Measurements from ENCODE around the gene WDR46. TPM values are rescaled to one million over a fixed set of nuclear protein-coding genes. Genes with fewer than 3 reads are reported as not detected.

Gene WDR46
- total and polyA plus RNA-seq, 2 of the 8 experiments (the other 6 are each of a cell fraction or from before 2014, with no cell fraction given): 69.7 to 91.0 TPM

DNA sequence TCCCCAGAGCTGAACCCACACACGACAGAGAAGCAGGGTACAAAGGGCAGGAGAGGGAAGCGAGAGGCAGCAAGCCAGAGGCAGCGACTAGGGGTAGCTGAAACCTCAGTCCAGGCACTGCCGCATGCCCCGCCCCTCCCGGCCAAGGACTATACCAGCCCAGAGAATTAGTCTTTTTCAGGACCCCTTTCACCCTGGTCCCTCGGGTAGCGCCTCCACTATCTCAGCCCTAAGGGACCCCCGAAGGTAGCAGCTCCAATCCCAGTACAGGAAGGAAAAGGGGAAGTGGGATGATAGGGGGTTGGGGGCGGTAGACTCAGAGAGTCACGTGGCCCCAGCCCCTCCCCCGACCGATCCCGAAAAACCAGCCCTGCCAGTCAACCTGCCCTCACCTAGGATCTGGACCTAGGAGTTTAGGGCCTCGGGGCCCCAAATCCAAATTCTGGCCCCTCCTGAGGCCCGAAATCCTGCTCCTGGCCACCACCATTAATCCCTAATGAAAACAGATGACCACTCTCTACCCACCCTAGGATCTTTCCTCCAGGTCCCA, 8.4 kb upstream of the WDR46 start:
- 3% methylated on average over 16 of the region's 16 CpGs; no CpG with 5 or more reads in 1 of the 2 experiments for WGBS, 2 experiments (ENCODE audit: extremely low coverage in 1 of 2, insufficient coverage in 1 of 2, insufficient read length in 1 of 2, insufficient replicate concordance in 2 of 2, low coverage in 1 of 2, low lambda C conversion rate in 2 of 2, missing lambda C conversion rate in 1 of 2)
- Histone ChIP-seq H3K27me3 (replicated peaks in 1 of 4; ENCODE audit: control insufficient read depth in 3 of 4, extremely low read depth in 1 of 4, insufficient read depth in 3 of 4, low read length in 3 of 4) (no peaks in the 10 kb centered on the region), H2BK15ac (ENCODE audit: low read length) (no peak overlapping the region), H2AFZ (ENCODE audit: low read length) (0 out of 2 replicates have a peak overlapping the region, but pooled peaks have one; percentile 71), H3K4ac (replicated peaks; ENCODE audit: insufficient read length, low read depth, low read length) (no peak overlapping the region), H2BK120ac (replicated peaks; ENCODE audit: low read depth, low read length) (no peak overlapping the region), H3K36me3 (ENCODE audit: control insufficient read depth in 2 of 4, insufficient read depth in 4 of 4, low read length in 3 of 4) (peaks cover 2 to 6% (median 3%) of the 10 kb centered on the region in 4 experiments; a peak in 5 of 8 replicates), H2BK12ac (ENCODE audit: low read depth, low read length) (0 out of 2 replicates have a peak overlapping the region, but pooled peaks have one; percentile 71), H3K56ac (replicated peaks; ENCODE audit: insufficient read length, low read depth, low read length) (peak overlapping the region; percentile 2), H3K4me3 (ENCODE audit: extremely low read depth in 1 of 4, insufficient read depth in 2 of 4, low read depth in 3 of 4, low read length in 4 of 4) (peak overlapping the region; percentile 69 to 91 (median 73)), H3K4me1 (replicated peaks in 1 of 4; ENCODE audit: control insufficient read depth in 3 of 4, insufficient read depth in 4 of 4, low read length in 3 of 4) (peaks cover 0 to 6% (median 4%) of the 10 kb centered on the region in 4 experiments; a peak in 6 of 7 replicates), H2BK20ac (ENCODE audit: low read length) (no peak overlapping the region), H3K9ac (replicated peaks in 1 of 4; ENCODE audit: extremely low read depth in 1 of 4, low read depth in 3 of 4, low read length in 3 of 4) (peak overlapping the region; percentile 54 to 72 (median 59)), H3K27ac (ENCODE audit: low read depth, low read length) (peak overlapping the region; percentile 79), H3K18ac (ENCODE audit: extremely low read depth, low read length) (peak overlapping the region; percentile 62), H3K9me3 (ENCODE audit: insufficient read depth in 2 of 2, low read depth in 1 of 2, low read length in 1 of 2) (no peaks in the 10 kb centered on the region), H4K5ac (ENCODE audit: insufficient read length, low read depth, low read length) (peak overlapping the region; percentile 55), H3K4me2 (ENCODE audit: insufficient read depth in 1 of 2, low read depth in 2 of 2, low read length in 2 of 2) (peak overlapping the region; percentile 34 to 98), H2BK5ac (ENCODE audit: low read depth, low read length) (peak overlapping the region; percentile 69; the same call in 1 of the 2 replicates), H4K8ac (ENCODE audit: extremely low read depth, insufficient read depth, low read length) (peak overlapping the region; percentile 75; the same call in 1 of the 2 replicates), H4K91ac (replicated peaks; ENCODE audit: insufficient read length, low read length) (peak overlapping the region; percentile 36), H3K14ac (ENCODE audit: insufficient read length) (no peak overlapping the region), H3K23ac (ENCODE audit: insufficient read length) (no peak overlapping the region), H4K20me1 (replicated peaks in 1 of 2; ENCODE audit: control insufficient read depth in 1 of 2, insufficient read depth in 2 of 2, low read length in 2 of 2) (peaks cover 0 to 5% of the 10 kb centered on the region in 2 experiments), H3K79me2 (ENCODE audit: control insufficient read depth in 1 of 2, insufficient read depth in 2 of 2, low read length in 2 of 2) (peaks cover 0 to 25% of the 10 kb centered on the region in 2 experiments; a peak in 2 of 4 replicates), H3K23me2 (ENCODE audit: low read depth, low read length) (peaks cover 16% of the 10 kb centered on the region), H2AK5ac (ENCODE audit: low read depth, low read length) (no peak overlapping the region), H3K79me1 (ENCODE audit: low read depth, low read length) (peaks cover 9% of the 10 kb centered on the region; the same call in 1 of the 2 replicates)
- POLR2A ChIA-PET (ENCODE audit: partially characterized antibody): interaction anchor here (0.8 to 16.7 kb wide), 10 partner anchors 8 to 326 kb away, joined by 3 to 337 read pairs (median 12); partner anchors contain the start of genes B3GALT4, PFDN6, RPS18 and TAPBP
- DNase-seq (ENCODE audit: low read depth in 1 of 2, low spot score in 2 of 2) (peak in 1 of 2 experiments; percentile 91), FAIRE-seq (no peak)
- CTCF ChIA-PET (ENCODE audit: partially characterized antibody): interaction anchor here (0.6 to 6.2 kb wide), 10 partner anchors 8 to 364 kb away, joined by 3 to 77 read pairs (median 3); partner anchors contain the start of genes B3GALT4, CUTA, PFDN6 and WDR46
- TF ChIP-seq KDM4A (IDR thresholded peaks at IDR 0.05; ENCODE audit: low read depth, low read length, severe bottlenecking) (no peak), EGR1 (IDR thresholded peaks at IDR 0.05; ENCODE audit: borderline replicate concordance, low read depth, low read length) (peak; percentile 26; the same call in 1 of the 2 replicates), JUND (IDR thresholded peaks at IDR 0.05; ENCODE audit: low read length) (no peak), GABPA (IDR thresholded peaks at IDR 0.05; ENCODE audit: borderline replicate concordance, insufficient read depth, low read length) (no peak), CBX8 (IDR thresholded peaks at IDR 0.05; ENCODE audit: borderline replicate concordance, low read depth, low read length) (no peak), RAD21 (IDR thresholded peaks at IDR 0.05 in 1 of 2, conservative IDR thresholded peaks at IDR 0.05 in 1 of 2; ENCODE audit: low read depth in 2 of 2, low read length in 2 of 2) (no peak), RNF2 (IDR thresholded peaks at IDR 0.05; ENCODE audit: borderline replicate concordance, low read depth, low read length, missing control alignments, poor library complexity, severe bottlenecking) (no peak), KDM1A (IDR thresholded peaks at IDR 0.05; ENCODE audit: borderline replicate concordance, low read length) (no peak), SIRT6 (IDR thresholded peaks at IDR 0.05; ENCODE audit: low read length) (no peak)
- TF ChIP-seq, protein P1, sequence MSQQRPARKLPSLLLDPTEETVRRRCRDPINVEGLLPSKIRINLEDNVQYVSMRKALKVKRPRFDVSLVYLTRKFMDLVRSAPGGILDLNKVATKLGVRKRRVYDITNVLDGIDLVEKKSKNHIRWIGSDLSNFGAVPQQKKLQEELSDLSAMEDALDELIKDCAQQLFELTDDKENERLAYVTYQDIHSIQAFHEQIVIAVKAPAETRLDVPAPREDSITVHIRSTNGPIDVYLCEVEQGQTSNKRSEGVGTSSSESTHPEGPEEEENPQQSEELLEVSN (IDR thresholded peaks at IDR 0.05): no peak
